ENCODE results near the gene AIG1.

Gene AIG1

DNA sequence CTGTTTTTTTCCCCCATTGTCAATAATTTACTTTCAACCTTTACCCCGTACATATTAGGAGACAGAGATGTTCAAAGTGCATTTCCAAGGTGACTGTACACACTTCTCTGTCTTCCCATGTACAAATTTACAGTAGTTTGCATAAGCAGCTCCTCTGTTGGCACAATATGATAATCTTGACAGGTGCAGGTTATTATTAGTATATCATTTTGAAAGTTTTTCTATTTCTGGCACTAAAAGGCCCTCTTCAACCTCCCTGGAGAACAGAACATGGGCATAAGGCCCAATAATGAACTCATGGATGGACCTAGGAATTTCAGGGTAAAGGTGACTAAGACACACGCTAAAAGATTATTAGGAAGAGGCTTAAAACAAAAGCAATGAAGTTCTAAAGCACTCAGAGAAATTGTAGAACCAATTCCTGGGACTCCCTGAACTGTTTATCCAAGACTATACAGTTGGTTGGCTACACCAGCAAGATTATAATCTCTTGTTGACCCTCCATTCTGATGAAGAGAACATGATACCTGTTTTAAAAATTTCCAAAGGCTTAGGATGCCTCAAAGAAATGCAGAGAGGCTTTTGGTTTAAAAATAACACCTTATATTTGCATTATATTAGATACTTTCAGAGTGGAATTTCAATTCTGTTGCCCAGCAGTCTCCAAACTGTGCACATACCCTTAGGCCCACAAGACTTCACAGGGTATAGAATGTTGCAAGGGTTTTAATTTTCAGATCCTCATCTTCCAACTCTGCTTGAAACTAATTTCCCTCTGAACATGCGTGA is 1.1 kb downstream of the AIG1 start:
- no peaks in the 10 kb centered on the region for H3K36me3 ChIP-seq (ENCODE audit: insufficient read depth)
- no peaks in the 10 kb centered on the region for H4K20me1 ChIP-seq (ENCODE audit: insufficient read depth)
- no peaks in the 10 kb centered on the region for H3K79me2 ChIP-seq (ENCODE audit: insufficient read depth, low read depth)
- no peak overlapping the region for H3K27ac ChIP-seq
- H3K4me2 ChIP-seq: peak overlapping the region; percentile 70
- peaks cover 22% of the 10 kb centered on the region for H3K4me1 ChIP-seq (ENCODE audit: low read depth, poor library complexity, severe bottlenecking)
- no peak for TF ChIP-seq CTCF (conservative IDR thresholded peaks at IDR 0.05; ENCODE audit: low read depth, low read length)
- peak overlapping the region; percentile 96; the same call in 1 of the 2 replicates for H2AFZ ChIP-seq (ENCODE audit: low read depth)
- H3K9ac ChIP-seq: peak overlapping the region; percentile 77; the same call in 1 of the 2 replicates
- no peaks in the 10 kb centered on the region for H3K27me3 ChIP-seq (ENCODE audit: insufficient read depth, low read depth)
- H3K4me3 ChIP-seq (IDR thresholded peaks at IDR 0.05; ENCODE audit: insufficient read depth, low read depth, low read length): no peak overlapping the region

DNA sequence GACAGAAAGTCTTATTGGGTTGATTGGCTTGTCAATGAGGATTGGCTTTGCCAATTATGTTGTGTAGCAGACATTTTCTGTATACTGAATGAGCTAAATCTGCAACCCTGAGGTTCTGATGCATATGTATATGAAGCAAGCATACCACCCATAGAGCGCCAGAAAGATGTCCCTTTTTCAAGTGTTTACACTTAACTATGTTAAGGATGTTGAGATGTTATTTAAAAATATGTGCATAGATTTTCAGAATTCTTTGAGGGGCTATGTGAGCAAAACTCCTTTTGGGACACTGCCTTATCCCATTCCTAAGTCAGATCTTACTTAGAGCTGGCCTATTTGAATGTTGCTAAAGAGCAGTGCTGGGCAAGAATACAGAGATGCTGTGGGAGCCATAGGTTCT is 1.9 kb downstream of the AIG1 start:
- Histone ChIP-seq H3K4me1 (ENCODE audit: low read depth, poor library complexity, severe bottlenecking) (peaks cover 22% of the 10 kb centered on the region), H3K9ac (no peak overlapping the region), H3K4me3 (IDR thresholded peaks at IDR 0.05; ENCODE audit: insufficient read depth, low read depth, low read length) (no peak overlapping the region), H3K4me2 (no peak overlapping the region), H3K36me3 (ENCODE audit: insufficient read depth) (no peaks in the 10 kb centered on the region), H3K27me3 (ENCODE audit: insufficient read depth, low read depth) (no peaks in the 10 kb centered on the region), H2AFZ (ENCODE audit: low read depth) (no peak overlapping the region), H4K20me1 (ENCODE audit: insufficient read depth) (no peaks in the 10 kb centered on the region), H3K79me2 (ENCODE audit: insufficient read depth, low read depth) (no peaks in the 10 kb centered on the region), H3K27ac (no peak overlapping the region)
- no peak for TF ChIP-seq CTCF (conservative IDR thresholded peaks at IDR 0.05; ENCODE audit: low read depth, low read length)

DNA sequence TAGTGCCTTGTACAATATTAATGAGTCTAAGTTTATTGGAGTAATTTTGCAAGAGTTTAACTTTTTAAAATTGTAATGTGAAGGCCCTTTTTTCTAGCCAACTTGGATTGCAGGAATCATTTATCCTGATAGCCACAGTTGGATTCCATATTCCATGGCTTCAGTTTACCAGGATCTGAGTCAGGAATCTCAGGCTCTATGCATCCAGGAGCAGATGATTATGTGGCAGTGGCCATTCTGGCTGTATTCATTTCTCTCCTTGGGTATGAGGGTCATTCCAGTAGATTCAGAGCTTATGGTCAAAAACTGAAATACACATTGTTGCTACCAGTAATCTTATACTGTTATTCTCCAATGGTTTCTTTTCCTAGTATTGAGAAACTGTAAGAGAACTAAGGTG is 2.9 kb downstream of the AIG1 start:
- no peak overlapping the region for H3K4me2 ChIP-seq
- H3K4me3 ChIP-seq (IDR thresholded peaks at IDR 0.05; ENCODE audit: insufficient read depth, low read depth, low read length): no peak overlapping the region
- no peak overlapping the region for H3K9ac ChIP-seq
- no peaks in the 10 kb centered on the region for H3K79me2 ChIP-seq (ENCODE audit: insufficient read depth, low read depth)
- H3K4me1 ChIP-seq (ENCODE audit: low read depth, poor library complexity, severe bottlenecking): peaks cover 22% of the 10 kb centered on the region
- no peaks in the 10 kb centered on the region for H4K20me1 ChIP-seq (ENCODE audit: insufficient read depth)
- H3K36me3 ChIP-seq (ENCODE audit: insufficient read depth): no peaks in the 10 kb centered on the region
- H2AFZ ChIP-seq (ENCODE audit: low read depth): no peak overlapping the region
- no peaks in the 10 kb centered on the region for H3K27me3 ChIP-seq (ENCODE audit: insufficient read depth, low read depth)
- H3K27ac ChIP-seq: no peak overlapping the region
- no peak for TF ChIP-seq CTCF (conservative IDR thresholded peaks at IDR 0.05; ENCODE audit: low read depth, low read length)

- H3K27ac ChIP-seq: no peak overlapping the region
Observed at GRCh38 chr6:143064271-143064670, 3.6 kb downstream of the AIG1 start.

More at GRCh38 chr6:143064271-143064670, 3.6 kb downstream of the AIG1 start:
- no peak overlapping the region for H3K4me3 ChIP-seq (IDR thresholded peaks at IDR 0.05; ENCODE audit: insufficient read depth, low read depth, low read length)
- H3K4me1 ChIP-seq (ENCODE audit: low read depth, poor library complexity, severe bottlenecking): peaks cover 16% of the 10 kb centered on the region
- H3K4me2 ChIP-seq: no peak overlapping the region
- no peaks in the 10 kb centered on the region for H3K79me2 ChIP-seq (ENCODE audit: insufficient read depth, low read depth)
- no peaks in the 10 kb centered on the region for H3K36me3 ChIP-seq (ENCODE audit: insufficient read depth)
- H3K27me3 ChIP-seq (ENCODE audit: insufficient read depth, low read depth): no peaks in the 10 kb centered on the region
- no peak overlapping the region for H2AFZ ChIP-seq (ENCODE audit: low read depth)
- no peak for TF ChIP-seq CTCF (conservative IDR thresholded peaks at IDR 0.05; ENCODE audit: low read depth, low read length)
- H3K9ac ChIP-seq: no peak overlapping the region
- H4K20me1 ChIP-seq (ENCODE audit: insufficient read depth): no peaks in the 10 kb centered on the region
